Hematopoietic multipotent progenitor cell treated with erythropoietin and hydrocortisone succinate and interleukin-3 and kit ligand, for 8 days (in vitro differentiated cells): Measurements from ENCODE around the gene HBS1L.

Experiments
- DNase-seq: peaks from one replicate; pipeline ENCODE4 v3.0.0-alpha.2; 2015

The HBS1L gene

GRCh38 chr6:134943522-134944111 is 111.0 kb downstream of the HBS1L start:
- DNase-seq = no peak

- DNase-seq = no peak
These were observed 115.7 kb downstream of the HBS1L start for GRCh38 chr6:134938896-134939295.

- DNase-seq = no peak
These were observed 117.2 kb downstream of the HBS1L start for GRCh38 chr6:134937426-134937825.

GRCh38 chr6:134936931-134937330 is 117.7 kb downstream of the HBS1L start:
- no peak for DNase-seq

GRCh38 chr6:134936476-134936875 is 118.1 kb downstream of the HBS1L start:
- DNase-seq = no peak

GRCh38 chr6:134934793-134935485 is 119.7 kb downstream of the HBS1L start:
- no peak for DNase-seq

- no peak for DNase-seq
These were observed 121.8 kb downstream of the HBS1L start for GRCh38 chr6:134932535-134933470.

- no peak for DNase-seq
These were observed 122.5 kb downstream of the HBS1L start for GRCh38 chr6:134932098-134932497.

- DNase-seq = no peak
These were observed 124.2 kb downstream of the HBS1L start for GRCh38 chr6:134930463-134930862.

GRCh38 chr6:134928151-134928900 is 126.3 kb downstream of the HBS1L start:
- DNase-seq = no peak

GRCh38 chr6:134925800-134926199 is 128.8 kb downstream of the HBS1L start:
- no peak for DNase-seq

- no peak for DNase-seq
These were observed 132.8 kb downstream of the HBS1L start for GRCh38 chr6:134921721-134922261.

GRCh38 chr6:134921276-134921675 is 133.3 kb downstream of the HBS1L start:
- DNase-seq = no peak

- no peak for DNase-seq
These were observed 134.2 kb downstream of the HBS1L start for GRCh38 chr6:134920422-134920821.

GRCh38 chr6:134918418-134918961 is 136.1 kb downstream of the HBS1L start:
- DNase-seq = no peak

GRCh38 chr6:134911547-134911946 is 143.1 kb downstream of the HBS1L start:
- DNase-seq = no peak

GRCh38 chr6:134910593-134910935 is 144.1 kb downstream of the HBS1L start:
- DNase-seq = no peak
